H1 (cell line): ENCODE measurements around the gene MYO16. TPM values are rescaled to one million over a fixed set of nuclear protein-coding genes. Genes with fewer than 3 reads are reported as not detected.

ENCODE experiments used
- KDM4A ChIP-seq: IDR thresholded peaks from one replicate; pipeline ENCODE4 v1.7.1; 2012; ENCODE audit warnings: low read depth, mild to moderate bottlenecking, moderate library complexity, low read length, inconsistent platforms; ENCODE audit not compliant: severe bottlenecking
- NRF1 ChIP-seq: IDR thresholded peaks from 2 replicates; pipeline ENCODE4 v1.6.1; 2011; ENCODE audit warnings: mild to moderate bottlenecking, low read depth, low read length, improper control_type of control experiment
- SRF ChIP-seq: IDR thresholded peaks from 2 replicates; pipeline ENCODE4 v1.6.1; 2011; ENCODE audit warnings: mild to moderate bottlenecking, low read depth, low read length, moderate library complexity
- polyA plus RNA-seq, 7 experiments: library from polyadenylated mRNA; depleted of rRNA in 3 of 7; stranded (reverse) in 5 of 7; unstranded in 2 of 7; fragments of >200 nt in 5 of 7; fragments of 200-250 nt in 2 of 7; gene quantifications; 1 replicate in 5 of 7; 2 replicates in 1 of 7; 4 replicates in 1 of 7; pipeline versions ENCODE4 v1.2.1 to v1.2.3, GENCODE V29; 2011 to 2013; ENCODE audit warnings: missing spikeins in 2 of 7, mixed read lengths in 2 of 7
- total RNA-seq: library from RNA; stranded (reverse); fragmentation: NEBNext Ultra II Directional; extraction: Animal tissue kit (Norgen Biotek cat#: 25700); gene quantifications from 2 replicates; pipeline ENCODE4 v1.2.1, GENCODE V29; 2021
- TF ChIP-seq, protein P1 (sequence below), 3 experiments: IDR thresholded peaks; 1 replicate in 2 of 3; 2 replicates in 1 of 3; pipeline versions ENCODE4 v1.5.1 to v1.6.1; 2011; ENCODE audit warnings: low read length in 3 of 3, mild to moderate bottlenecking in 3 of 3, inconsistent platforms in 2 of 3, low read depth in 1 of 3, moderate library complexity in 1 of 3; ENCODE audit not compliant: insufficient read depth in 1 of 3; ENCODE audit errors: control extremely low read depth in 1 of 3

MYO16 gene
- total and polyA plus RNA-seq, 2 of the 8 experiments (the other 6 are each of a cell fraction or from before 2014, with no cell fraction given) = 0.02 to 0.22 TPM

DNA sequence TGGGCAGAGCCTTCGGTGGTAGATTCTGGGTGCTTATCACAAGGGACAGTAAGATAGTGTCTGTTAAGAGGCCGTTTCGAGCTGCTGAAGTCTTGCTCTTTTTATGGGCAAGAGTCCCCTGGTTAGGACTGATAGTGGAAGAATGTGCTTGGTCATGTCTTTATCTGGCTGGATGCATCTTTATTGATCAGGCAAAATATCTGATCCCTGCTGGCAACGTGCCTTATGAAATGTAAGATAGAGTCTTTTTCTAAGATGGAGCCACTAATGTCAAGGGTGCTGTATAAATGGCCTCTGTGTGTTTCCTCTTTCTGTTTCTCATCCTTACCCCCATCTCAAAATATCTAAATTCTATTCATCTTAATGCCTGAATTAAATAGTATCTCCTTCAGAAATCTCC, 53.3 kb downstream of the MYO16 start (continued):
- TF ChIP-seq, protein P1, sequence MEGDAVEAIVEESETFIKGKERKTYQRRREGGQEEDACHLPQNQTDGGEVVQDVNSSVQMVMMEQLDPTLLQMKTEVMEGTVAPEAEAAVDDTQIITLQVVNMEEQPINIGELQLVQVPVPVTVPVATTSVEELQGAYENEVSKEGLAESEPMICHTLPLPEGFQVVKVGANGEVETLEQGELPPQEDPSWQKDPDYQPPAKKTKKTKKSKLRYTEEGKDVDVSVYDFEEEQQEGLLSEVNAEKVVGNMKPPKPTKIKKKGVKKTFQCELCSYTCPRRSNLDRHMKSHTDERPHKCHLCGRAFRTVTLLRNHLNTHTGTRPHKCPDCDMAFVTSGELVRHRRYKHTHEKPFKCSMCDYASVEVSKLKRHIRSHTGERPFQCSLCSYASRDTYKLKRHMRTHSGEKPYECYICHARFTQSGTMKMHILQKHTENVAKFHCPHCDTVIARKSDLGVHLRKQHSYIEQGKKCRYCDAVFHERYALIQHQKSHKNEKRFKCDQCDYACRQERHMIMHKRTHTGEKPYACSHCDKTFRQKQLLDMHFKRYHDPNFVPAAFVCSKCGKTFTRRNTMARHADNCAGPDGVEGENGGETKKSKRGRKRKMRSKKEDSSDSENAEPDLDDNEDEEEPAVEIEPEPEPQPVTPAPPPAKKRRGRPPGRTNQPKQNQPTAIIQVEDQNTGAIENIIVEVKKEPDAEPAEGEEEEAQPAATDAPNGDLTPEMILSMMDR (IDR thresholded peaks at IDR 0.05; ENCODE audit: control extremely low read depth in 1 of 3, insufficient read depth in 1 of 3, low read depth in 1 of 3, low read length in 3 of 3) = no peak
- TF ChIP-seq KDM4A (no peak), NRF1 (no peak), SRF (no peak)
- TF ChIP-seq, all 59 proteins: peak for 0
